ENCODE measurements around the gene IER5. TPM values are rescaled to one million over a fixed set of nuclear protein-coding genes. Genes with fewer than 3 reads are reported as not detected.
A peak's percentile ranks its signal among the peaks of the same experiment; 100 is the strongest.

IER5 gene
- total and polyA plus RNA-seq, 9 of the 15 experiments (the other 6 are each of a cell fraction or from before 2014, with no cell fraction given) = 2.4 to 32.1 (median 12.0) TPM

DNA sequence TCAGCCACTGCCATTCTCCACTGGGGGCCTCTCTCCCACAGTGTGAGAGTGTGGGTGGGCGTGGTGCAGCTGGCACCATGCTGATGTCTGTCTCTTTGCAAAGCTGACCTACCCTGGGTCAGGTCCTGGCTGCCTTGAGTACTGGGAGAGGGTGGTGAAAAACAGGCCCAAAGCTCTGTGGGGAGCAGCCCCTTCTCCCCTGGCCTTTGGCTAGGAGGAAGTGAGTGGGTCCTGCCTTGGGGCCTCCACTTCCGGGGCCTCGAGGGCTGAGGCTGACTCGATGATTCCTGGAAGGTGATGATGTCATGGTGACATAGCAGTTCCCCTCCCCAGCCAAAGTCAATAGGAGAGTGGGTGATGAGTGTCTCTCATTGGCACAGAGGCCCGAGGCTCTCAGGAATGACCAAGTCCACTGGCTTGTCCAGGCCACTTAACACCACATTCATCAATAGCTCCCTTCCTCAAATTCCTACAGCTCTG lies 53.0 kb downstream of the IER5 start (continued):
- TF ChIP-seq SRSF1 (IDR thresholded peaks at IDR 0.05; ENCODE audit: low read depth, low read length) (no peak), ZFPM2 (CRISPR knock-in tag; IDR thresholded peaks at IDR 0.05) (no peak), ZNF644 (tag; IDR thresholded peaks at IDR 0.05; ENCODE audit: low read depth) (no peak), HOXB6 (CRISPR knock-in tag; IDR thresholded peaks at IDR 0.05; ENCODE audit: borderline replicate concordance) (no peak), KAT8 (IDR thresholded peaks at IDR 0.05; ENCODE audit: low read depth) (no peak), FOXA3 (CRISPR knock-in tag; conservative IDR thresholded peaks at IDR 0.05 in 1 of 2, IDR thresholded peaks at IDR 0.05 in 1 of 2) (peak; percentile 85 to 87), KLF10 (CRISPR knock-in tag; IDR thresholded peaks at IDR 0.05) (no peak), FOXO4 (CRISPR knock-in tag; IDR thresholded peaks at IDR 0.05) (no peak), SIRT6 (IDR thresholded peaks at IDR 0.05; ENCODE audit: low read depth, low read length) (no peak), NR2C2 (CRISPR knock-in tag; IDR thresholded peaks at IDR 0.05) (no peak), NR2C2 (tag; IDR thresholded peaks at IDR 0.05) (peak; percentile 53), U2AF1 (optimal IDR thresholded peaks at IDR 0.05; ENCODE audit: low read depth, low read length) (no peak), POLR2AphosphoS5 (IDR thresholded peaks at IDR 0.05; ENCODE audit: control insufficient read depth, insufficient read depth, low read depth, low read length) (no peak), LEF1 (IDR thresholded peaks at IDR 0.05) (no peak; the same call in 1 of the 2 replicates), WHSC1 (IDR thresholded peaks at IDR 0.05; ENCODE audit: low read length) (no peak), ZFP36 (IDR thresholded peaks at IDR 0.05; ENCODE audit: low read depth, low read length, partially characterized antibody) (no peak), TEAD1 (CRISPR knock-in tag; IDR thresholded peaks at IDR 0.05) (no peak), POU5F1 (IDR thresholded peaks at IDR 0.05; ENCODE audit: borderline replicate concordance, low read depth, low read length, partially characterized antibody) (no peak), ZKSCAN8 (CRISPR knock-in tag; IDR thresholded peaks at IDR 0.05) (no peak), HMGN3 (IDR thresholded peaks at IDR 0.05; ENCODE audit: borderline replicate concordance, extremely low read depth, insufficient read length, low read depth, low read length) (no peak), SMAD1 (IDR thresholded peaks at IDR 0.05; ENCODE audit: low read depth, low read length, partially characterized antibody) (no peak), STAG1 (CRISPR knock-in tag; IDR thresholded peaks at IDR 0.05; ENCODE audit: borderline replicate concordance) (no peak), EP300 (IDR thresholded peaks at IDR 0.05; ENCODE audit: low read length) (peak; percentile 63; the same call in 1 of the 2 replicates), DIDO1 (tag; IDR thresholded peaks at IDR 0.05; ENCODE audit: low read depth) (no peak)
- TF ChIP-seq, protein P1, sequence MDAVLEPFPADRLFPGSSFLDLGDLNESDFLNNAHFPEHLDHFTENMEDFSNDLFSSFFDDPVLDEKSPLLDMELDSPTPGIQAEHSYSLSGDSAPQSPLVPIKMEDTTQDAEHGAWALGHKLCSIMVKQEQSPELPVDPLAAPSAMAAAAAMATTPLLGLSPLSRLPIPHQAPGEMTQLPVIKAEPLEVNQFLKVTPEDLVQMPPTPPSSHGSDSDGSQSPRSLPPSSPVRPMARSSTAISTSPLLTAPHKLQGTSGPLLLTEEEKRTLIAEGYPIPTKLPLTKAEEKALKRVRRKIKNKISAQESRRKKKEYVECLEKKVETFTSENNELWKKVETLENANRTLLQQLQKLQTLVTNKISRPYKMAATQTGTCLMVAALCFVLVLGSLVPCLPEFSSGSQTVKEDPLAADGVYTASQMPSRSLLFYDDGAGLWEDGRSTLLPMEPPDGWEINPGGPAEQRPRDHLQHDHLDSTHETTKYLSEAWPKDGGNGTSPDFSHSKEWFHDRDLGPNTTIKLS (IDR thresholded peaks at IDR 0.05; ENCODE audit: borderline replicate concordance, low read depth) = no peak
- TF ChIP-seq, protein P2, sequence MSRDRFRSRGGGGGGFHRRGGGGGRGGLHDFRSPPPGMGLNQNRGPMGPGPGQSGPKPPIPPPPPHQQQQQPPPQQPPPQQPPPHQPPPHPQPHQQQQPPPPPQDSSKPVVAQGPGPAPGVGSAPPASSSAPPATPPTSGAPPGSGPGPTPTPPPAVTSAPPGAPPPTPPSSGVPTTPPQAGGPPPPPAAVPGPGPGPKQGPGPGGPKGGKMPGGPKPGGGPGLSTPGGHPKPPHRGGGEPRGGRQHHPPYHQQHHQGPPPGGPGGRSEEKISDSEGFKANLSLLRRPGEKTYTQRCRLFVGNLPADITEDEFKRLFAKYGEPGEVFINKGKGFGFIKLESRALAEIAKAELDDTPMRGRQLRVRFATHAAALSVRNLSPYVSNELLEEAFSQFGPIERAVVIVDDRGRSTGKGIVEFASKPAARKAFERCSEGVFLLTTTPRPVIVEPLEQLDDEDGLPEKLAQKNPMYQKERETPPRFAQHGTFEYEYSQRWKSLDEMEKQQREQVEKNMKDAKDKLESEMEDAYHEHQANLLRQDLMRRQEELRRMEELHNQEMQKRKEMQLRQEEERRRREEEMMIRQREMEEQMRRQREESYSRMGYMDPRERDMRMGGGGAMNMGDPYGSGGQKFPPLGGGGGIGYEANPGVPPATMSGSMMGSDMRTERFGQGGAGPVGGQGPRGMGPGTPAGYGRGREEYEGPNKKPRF (IDR thresholded peaks at IDR 0.05; ENCODE audit: low read depth, low read length) = no peak
